Activated CD4-positive, alpha-beta T cell treated with anti-CD3 and anti-CD28 coated beads for 24 hours (primary cell): ENCODE data around the gene TTLL5.
"Not testable (repeated sequence)": the region's sequence is repeated elsewhere in the genome, so short reads cannot be mapped to it uniquely, and the experiment has no call there.

Experiments
- DNase-seq, 2 donors: peaks; one replicate each; pipeline ENCODE4 v3.0.0-alpha.2; 2020; ENCODE audit warnings: low read depth in 2 of 2

The TTLL5 gene

DNA sequence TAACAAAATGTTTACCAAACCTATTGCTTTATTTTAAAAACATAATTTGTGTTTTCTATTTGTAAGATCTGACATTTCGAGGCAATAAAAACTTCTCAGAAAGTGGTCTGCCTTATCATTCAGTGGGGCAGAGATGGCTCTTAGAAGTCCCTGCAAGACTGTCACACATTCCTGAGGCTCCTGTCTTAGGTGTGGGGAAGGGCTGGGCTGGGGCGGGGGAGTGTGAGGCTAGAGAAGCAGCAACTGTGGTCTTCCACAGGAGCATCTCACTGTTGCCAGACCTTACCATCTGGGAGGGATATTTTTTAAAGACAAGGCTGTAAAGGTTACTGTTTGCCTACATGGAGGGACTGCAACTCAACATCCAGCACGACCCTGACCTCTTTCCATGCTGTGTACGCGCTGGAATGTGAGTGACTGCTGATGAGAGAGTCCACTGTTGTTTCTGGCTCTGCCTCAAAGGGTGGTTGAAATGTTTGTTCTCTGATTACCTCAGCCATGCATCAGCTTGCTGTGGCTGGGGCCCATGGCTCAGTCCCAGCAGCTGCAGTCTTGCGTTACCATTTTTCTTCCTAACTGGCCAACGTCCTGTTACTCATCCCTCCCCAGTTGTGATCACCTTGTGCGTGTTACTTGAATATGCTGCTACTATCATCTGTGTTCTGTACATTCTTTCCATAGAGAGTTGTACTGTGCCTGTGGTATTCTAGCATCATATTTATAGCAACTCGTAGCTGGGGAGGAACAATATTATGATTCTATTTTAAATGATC, 12.8 kb upstream of the TTLL5 start:
- no peak for DNase-seq

DNA sequence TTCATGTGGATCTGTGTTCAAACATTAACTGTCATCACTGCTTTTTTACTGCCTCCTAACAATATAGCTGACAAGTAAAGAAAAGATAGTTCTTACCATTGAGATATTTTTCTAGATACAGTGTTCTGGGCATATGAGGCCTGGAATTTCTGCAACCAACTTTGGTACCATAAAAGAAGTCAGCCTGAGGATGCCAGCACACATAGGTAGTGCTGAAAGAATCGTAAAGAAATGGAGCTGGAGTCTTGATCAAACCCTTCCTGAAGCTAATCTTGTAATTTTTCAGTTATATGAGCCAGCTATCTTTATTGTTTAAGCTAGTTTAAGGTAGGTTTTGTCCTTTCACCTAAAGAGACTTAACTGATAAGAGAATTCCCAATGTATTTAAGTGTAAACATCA, 11.7 kb upstream of the TTLL5 start:
- DNase-seq, result no peak

DNA sequence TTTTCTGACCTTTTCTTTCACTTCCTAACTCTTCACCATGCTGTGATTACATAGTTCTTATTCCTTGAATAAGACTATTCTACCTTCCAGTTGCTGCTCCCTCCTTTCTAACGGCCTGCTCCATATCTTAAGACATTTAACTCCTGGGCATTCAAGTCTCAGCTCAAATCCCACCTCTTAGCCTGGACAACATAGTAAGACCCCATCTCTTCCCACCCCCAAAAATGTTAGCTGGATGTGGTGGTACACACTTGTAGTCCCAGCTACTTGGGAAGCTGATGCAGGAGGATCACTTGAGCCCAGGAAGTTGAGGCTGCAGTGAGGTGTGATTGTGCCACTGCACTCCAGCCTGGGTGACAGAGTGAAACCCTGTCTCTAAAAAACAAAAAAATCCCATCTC, 11.3 kb upstream of the TTLL5 start:
- DNase-seq, result no peak

DNA sequence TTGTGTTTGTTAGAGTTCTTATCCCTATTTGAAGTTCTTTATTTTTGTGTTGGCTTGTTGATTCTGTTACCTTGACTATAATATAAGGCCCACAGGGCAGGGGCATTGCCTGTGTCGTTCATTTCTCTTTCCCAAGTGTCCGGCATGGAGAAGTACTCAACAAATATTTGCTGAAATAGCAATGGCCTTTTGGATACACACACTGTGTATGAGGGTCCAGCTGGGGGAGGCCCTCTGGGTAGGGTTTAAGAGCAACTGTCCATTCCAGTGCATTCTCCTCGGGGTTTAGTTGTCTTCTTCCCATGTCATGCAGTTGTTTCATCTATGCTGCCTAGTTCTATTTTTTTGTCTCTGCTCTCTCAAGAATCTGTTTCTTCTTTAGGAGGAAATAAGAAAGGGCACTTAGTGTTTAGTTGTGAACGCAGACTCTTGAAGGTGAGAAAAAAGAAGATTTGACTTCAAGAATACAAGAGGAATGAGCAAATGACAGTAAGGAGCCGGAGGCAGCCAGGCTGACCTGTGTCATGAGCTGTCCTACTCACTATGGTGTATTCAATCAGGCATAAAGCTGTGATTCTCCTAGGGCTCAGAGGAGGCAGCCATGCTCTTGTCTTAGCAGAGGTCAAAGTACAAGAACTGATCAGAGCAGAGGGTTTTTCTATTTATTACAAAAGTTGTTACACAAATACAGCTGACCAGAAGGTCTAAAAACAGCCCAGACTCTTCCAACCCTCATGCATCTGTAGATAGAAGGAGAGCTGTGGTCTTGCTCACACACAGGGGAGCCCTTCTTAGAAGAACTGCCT, 10.6 kb upstream of the TTLL5 start:
- DNase-seq, result no peak

DNA sequence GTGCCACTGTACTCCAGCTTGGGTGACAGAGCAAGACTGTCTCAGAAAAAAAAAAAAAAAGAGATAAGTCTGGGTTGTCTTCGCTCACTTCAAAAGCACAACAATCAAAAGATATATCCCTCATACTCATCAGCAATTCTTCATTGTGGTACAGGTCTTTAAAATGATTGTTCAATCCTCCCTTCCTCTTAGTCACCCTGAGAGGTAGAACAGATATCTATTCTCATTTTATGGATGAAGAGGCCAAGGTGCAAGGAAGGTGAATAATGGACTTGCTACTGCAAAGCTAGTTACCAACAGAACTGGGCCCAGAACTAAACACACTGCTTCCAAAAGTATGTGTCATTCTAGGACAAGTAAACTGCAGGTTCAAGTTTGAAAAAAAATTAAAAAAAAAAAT, 7.5 kb upstream of the TTLL5 start:
- no peak for DNase-seq

DNA sequence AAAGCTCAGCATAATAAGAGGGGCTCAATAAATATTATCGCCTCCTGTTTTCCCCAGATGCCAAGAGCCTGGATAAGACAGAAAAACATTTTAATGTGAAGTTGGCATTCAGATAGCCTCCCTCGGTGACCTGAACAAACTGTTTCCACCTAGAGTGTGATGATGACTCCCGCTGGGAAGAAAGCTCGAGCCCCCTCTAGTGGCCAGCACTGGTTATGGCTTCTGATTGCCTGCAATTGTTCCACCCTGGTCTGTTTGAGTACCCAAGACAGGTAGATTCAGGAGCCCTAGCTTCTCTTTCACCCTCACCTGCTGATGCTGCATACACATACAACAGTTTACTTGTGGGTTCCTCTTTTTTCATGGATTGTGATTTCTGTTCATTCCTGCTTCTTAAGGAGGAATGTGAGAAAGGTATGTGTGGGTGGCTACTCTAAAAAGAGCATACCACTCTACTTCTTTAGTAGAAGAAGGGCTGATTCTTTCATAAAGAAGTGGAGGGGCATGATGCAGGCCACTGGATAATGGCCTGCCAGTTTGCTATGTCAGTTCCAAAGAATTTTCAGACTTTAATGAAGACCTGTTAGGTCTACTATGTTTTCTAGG, 6.8 kb upstream of the TTLL5 start:
- DNase-seq, result peak; percentile 78 to 79

DNA sequence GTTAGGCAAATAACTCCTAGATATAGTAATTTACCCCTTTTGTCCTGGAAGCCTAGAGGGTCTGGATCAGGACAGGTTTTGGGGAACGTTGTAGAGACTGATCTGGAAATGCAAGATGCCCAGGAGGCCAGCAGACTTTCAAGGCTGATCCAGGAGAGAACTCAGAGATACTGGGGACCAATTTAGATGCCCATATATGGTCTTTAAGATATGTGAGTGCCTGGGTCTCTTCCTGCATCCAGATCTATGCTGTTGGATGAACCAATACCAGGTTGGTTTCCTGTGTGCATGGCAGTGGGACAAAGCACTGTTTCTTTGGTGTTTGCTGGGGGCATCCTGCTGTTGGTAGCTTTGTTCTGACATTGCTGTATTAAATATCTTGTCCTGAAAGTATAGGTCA, 5.8 kb upstream of the TTLL5 start:
- no peak for DNase-seq

DNA sequence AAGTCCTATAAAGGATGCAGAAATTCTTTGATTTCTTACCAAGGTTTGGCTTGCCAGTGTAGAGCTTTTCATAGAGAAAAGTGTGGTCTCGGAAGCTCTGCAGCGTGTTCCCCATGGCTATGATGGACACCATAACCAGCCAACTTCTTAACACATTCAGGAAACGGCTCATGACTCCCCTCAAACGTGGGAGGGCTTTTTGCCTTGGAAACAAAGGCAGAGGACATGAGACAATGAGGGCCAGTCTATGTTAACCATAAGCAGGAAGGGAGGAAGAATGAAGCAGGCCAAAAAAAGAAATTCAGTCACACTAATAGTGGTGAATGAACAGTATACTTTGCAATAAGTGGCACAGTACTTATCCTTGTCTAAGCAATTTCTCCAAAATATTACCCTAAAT, 3.7 kb upstream of the TTLL5 start:
- DNase-seq, result no peak

DNA sequence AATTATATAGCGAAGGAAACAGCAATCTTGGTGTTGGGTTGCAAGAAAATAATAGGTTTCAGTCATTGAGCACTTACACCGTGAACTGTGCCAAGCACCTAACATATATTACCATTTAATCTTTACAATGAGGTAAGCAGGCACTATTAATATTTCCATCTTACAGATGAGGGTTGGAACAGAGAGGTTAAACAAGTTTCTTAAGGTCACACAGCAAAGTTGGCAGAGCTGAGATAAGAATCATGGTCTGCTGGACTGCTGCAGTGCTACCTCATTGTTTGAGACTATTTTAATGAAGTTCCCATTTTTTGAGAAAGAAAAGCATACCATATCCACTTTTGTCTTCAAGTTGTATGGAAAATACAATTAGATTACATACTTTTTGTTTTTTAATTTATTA, 2.1 kb upstream of the TTLL5 start:
- DNase-seq, result no peak

DNA sequence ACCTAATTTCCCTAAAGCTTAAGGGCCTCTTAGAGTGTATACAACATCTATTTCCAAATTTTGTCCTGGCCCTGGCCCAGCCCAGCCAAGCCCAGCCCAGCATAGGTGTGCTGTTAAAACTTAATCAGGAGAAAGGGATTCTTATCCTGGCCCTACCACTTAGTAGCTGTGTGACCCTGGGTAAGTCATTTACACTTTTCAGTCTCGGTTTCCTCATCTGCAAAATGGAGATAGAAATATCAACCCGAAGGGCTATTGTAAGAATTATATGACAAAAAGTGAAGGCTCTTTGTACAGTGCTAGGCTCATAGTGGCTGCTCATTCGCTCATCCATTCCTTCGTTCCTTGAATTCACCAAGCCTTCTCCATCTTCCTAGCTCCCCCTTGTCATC, 812 bp upstream of the TTLL5 start:
- no peak for DNase-seq

DNA sequence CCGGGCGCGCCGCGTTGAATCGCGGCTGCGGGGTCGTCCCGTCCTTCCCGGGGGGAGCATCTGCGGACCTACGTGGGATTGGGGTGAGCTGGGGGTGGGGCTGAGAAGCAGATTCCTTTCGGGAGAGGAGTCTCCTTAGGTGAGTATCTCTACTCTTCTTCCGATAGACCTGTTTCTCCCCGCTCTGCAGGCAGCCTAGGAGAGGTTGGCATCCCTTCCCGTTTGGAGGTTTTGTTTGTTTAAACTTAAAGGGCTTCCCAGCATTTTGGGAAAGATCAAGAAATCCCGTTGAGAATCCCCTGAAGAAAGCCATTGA, 411 bp downstream of the TTLL5 start:
- no peak for DNase-seq

DNA sequence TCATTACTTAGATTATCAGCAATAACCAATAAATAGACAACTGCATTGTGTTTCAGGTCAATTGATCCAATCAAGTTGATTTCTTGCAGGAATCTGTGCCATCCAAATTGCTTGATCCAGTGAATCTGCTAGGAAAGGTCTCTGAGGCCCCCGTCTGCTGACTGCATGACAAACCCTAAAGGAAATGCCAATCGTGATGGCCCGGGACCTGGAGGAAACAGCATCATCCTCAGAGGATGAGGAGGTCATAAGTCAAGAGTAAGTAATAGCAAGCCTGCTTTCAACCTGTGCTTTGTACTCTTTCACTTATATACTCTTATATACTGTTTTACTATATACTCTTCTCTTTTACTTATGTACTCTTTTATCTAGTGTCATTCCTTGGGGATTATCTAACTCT, 1.9 kb downstream of the TTLL5 start:
- no peak for DNase-seq

DNA sequence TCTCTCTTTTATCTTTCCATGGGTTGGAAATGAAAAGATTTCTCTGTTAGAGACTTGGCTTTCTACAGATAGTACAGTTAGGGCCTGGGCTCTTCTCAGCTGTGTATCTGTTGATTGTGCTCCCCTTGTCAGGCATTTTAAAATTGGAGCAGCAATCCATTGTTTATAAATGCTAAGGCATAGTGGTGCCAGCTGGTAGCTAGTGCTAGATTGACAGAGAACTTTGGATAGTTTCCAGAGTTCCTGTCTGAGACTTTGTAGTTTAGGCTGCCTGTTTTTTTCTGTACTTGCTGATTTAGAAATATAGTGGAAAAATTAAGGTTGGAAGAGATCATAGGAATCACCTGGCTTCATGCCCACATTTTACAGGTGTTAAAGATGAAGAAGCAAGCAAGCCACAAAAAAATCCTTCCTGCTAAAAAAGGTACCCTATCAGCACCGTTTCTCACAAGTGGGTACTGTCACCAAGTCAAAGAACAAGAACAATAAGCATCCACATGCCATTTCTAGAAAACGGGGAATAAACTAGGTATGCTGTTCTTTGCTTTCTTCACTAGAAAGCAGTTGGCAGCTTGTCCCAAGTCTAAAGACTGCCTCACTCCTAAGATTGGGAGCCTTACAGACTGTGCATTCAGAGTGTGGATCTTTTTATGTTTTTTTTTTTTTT, 6.2 kb downstream of the TTLL5 start:
- DNase-seq, result no peak

DNA sequence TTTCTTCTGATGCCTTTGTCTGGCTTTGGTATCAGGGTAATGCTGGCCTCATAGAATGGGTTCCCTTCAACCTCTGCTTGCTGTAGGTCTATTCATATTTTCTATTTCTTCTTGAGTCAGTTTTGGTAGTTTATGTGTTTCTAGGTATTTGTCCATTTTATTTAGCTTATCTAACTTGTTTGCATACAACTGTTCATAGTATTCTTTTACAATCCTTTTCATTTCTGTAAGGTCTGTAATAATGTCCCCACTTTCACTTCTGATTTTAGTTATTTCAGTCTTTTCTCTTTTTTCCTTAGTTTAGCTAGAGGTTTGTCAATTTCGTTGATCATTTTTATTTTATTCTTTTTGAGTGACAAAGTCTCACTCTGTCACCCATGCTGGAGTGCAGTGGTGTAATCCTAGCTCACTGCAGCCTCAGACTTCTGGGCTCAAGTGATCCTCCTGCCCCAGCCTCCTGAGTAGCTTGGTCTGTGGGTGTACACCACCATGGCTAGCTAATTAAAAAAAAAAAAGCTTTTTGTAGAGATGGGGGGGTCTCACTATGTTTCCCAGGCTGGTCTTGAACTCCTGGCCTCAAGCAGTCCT, 11.7 kb downstream of the TTLL5 start:
- DNase-seq, result no peak

DNA sequence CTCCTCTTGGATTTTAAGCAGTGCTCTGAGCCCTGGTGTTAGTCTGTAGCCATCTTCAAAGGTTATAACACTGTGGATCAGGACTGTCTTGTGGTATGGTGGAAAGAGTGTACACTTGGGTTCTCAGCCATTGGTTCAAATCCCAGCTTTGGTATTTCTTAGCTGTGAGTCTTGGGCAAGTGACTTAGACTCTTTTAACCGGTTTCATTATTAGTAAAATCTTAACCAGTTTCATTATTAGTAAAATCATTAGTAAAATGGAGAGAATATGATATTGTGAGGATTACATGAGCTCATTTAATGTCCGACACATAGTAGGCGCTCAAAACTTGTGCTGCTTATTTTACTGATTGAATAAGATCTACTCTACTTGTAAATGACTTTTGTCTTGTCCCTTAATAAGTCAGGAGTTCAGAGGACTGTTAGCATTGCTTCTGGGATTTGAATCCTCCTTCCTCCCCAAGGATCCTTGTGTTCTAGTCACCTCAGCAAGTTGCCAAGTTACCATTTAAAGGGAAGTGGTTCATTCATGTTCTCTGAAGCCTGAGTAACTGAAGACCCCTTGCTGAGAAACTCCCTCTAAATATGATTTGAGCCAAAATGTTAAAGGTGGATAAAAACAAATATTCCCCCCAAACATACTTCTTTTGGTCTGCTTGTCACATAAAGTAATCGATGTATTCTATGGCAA, 12.4 kb downstream of the TTLL5 start:
- no peak for DNase-seq

DNA sequence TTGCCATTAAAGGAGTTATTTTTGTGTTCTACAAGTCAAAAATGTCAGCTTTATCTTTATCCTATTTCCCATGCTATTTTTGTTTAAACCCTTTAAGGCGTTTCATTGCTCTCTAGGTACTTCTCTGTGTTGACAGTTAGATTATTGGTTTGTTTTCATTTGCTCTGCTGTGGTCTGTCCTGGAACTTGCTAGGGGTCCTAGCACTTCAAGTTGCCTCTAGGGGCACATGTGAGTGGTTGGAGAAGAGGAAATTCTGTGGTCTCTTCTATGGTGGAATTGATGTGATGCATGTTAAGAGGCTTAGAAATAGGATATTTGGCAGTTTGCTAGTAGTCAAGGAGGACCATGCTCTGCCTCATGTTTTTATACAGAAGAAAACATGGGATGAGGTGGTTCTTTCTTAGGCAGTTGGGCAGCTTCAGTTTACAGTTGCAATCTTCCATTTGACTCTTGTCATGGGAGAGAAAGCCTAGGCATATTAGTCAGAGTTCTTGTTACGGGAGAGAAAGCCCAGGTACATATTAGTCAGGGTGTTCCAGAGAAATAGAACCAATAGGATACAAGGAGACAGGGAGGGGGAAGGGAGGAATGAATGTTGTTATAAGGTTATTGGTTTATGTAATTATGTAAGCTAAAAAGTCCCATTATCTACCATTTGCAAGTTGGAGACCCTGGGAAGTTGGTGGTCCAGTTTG, 14.4 kb downstream of the TTLL5 start:
- DNase-seq, result no peak

DNA sequence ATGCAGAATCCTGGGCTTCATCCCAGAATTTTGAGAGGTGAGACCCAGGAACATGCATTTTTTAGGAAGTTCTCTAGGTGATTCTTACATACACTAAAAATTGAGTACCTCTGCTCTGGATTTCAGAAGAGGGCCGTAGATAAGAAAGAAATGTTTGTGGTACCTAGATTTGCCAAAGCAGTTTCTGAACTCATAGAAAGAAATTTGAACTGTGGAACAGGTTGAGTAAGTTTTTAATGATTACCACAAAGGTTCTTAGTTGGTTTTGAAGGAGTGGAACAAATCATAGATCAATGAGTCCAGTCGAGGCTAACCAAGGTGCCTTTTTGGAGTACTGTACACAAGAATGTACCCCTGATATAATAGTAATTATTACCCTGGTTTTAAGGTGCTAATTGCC, 24.9 kb downstream of the TTLL5 start:
- DNase-seq, result no peak

DNA sequence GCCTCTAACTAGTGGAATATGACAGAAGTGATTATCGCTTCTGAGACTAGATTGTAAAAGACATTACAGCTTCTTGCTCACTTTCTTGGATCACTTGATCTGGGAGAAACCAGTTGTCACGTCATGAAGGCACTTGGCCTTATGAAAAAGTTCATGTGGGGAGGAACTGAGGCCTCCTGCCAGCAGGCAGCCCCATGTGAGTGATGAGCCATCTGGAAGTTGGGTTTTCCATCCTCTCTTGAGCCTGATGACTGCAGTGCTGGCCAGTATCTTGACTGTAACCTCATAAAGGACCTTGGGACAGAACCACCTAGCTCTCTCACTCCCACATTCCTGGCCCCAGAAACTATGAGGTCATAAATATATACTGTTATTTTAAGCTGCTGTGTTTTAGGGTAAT, 28.0 kb downstream of the TTLL5 start:
- no peak for DNase-seq

DNA sequence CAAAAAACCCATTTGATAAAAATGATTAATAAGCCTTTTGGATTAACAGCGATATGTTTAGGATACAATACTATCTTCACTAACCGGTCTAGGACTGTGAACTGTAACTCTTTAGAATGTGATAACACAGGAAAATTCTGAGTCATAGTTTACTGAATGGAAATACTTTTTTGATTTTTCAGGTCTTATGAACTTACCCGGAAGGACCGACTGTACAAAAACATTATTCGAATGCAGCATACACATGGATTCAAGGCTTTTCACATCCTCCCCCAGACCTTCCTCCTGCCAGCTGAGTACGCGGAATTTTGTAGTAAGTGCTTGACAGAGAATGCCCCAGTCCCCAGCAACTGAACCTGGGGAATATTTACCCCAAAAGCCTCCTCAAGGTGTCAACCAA, 29.0 kb downstream of the TTLL5 start:
- no peak for DNase-seq

DNA sequence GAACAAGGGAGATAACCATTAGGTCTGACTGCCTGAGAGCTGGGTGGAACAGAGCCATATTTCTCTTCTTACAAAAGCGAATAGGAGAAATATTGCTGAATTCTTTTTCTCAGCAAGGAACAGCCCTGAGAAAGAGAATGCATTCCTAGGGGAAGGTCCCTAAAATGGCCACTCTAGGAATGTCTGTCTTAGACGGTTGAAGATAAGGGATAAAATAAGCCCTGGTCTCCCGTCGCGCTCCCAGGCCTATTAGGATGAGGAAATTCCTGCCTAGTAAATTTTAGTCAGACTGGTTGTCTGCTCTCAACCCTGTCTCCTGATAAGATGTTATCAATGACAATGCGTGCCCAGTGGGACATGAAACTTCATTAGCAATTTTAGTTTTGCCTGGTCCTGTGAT, 34.0 kb downstream of the TTLL5 start:
- not testable (repeated sequence) for DNase-seq

DNA sequence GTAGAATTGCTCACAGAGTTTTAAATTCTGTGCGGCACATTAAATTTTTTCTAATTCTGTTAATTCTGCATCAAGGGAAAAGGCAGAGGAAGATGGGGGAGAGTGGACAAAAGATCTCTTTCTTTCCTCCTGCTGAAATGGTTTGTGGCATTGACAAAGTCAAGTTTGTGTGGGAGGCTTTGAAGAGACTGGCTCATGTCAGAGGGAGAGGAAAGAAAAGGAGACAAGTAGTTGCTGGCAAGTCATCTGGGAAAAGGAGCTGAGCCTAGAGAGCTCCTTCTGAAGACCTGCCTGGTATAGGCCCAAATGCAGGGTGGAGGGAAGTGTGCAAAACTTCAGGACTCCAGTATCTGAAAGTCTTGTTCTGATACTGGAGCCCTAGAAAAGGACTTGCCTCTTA, 36.3 kb downstream of the TTLL5 start:
- no peak for DNase-seq
